GM18508 (cell line): Measurements from ENCODE around the gene IL6ST.

ENCODE experiments used
- ATAC-seq: cut with Tn5 transposase; IDR thresholded peaks from one replicate; pipeline ENCODE4 v1.9.1; 2021; ENCODE audit warnings: moderate number of reproducible peaks; ENCODE audit not compliant: insufficient read depth, unreplicated experiment

The IL6ST gene

GRCh38 chr5:55923865-55924500 is 70.8 kb downstream of the IL6ST start:
- ATAC-seq: no peak

DNA sequence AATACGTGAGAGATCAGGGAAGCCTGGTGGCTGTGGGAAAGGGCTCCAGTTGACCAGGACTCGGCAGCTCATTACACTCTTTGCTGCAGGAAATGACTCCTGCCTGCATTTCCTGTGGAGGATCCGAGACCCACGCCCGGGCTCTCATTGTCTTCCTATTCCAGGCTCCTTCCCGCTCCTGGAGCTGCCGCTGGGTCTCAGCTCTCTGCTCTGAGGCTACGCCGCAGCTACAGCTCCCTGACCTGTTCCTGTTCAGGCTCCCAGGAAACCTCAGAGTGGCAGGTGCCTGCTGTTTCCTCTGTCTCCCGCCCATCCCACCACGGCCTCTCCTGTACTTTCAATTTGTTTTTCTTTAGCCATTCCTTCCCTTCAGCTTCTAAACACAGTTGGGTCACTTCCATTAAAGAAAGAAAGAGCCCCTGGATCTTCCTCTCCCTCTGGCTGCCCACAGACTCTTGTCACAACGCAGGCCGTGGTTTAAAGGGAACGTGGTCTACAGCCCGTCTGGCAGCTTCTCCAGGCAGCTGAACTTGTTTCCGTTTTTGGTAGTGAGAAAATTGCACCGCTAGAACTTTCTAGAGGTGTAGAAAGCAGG is 71.5 kb downstream of the IL6ST start:
- no peak for ATAC-seq

- no peak for ATAC-seq
These were observed 73.1 kb downstream of the IL6ST start for GRCh38 chr5:55921617-55922016.

- no peak for ATAC-seq
These were observed 74.0 kb downstream of the IL6ST start for GRCh38 chr5:55920784-55921183.

DNA sequence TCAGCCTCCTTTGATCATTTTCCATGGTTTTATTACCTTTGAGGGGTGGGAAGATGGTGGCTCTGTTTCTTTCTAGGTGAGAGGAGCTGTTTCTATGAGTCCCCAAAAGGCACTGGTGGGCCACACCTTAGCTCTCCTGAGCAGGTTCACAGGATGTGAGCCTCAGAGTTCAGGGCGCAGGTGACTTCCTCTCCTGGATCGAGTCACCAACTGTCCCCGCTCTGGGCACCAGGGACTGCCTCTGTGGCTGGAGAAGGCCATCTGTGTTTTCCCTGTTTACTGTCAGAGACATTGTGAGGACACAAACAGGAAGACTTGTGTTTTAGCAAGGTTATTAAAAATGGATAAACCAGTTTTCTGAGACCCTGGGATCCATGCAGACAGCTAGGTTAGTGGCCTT is 75.1 kb downstream of the IL6ST start:
- no peak for ATAC-seq

GRCh38 chr5:55918087-55919035 is 76.4 kb downstream of the IL6ST start:
- ATAC-seq: no peak

DNA sequence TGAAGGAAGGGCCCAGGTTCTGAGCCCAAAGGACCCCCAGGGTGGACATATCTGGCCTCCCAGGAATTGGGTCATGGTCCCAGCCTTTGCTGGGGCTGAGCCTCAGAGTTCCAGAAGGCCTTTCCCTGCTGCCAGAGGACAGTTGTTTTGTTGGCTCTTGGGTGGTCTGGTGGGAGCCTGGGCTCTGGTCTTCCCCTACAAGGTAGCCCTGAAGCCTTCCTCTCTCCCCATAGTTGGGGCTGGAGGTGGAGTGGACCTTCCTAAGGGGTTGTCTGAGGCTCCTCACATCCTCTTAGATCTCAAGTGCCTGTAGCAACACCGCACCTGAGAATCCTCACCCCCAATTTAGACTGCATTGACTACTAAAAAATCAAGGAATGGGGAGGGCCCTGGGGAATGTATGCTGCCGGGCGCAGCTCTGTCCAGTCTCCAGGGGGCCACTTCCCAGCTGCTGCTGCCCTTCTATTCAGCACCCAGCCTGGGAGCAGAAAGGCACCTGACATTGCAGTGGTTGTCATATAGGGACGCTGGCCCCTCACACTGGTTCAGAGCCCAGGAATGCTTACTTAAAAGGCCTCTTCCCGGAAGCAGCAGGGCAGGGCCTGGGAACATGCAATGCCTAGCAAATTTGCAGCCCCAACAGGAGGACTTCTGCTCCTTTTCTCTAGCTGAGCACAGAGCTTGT is 77.2 kb downstream of the IL6ST start:
- no peak for ATAC-seq

DNA sequence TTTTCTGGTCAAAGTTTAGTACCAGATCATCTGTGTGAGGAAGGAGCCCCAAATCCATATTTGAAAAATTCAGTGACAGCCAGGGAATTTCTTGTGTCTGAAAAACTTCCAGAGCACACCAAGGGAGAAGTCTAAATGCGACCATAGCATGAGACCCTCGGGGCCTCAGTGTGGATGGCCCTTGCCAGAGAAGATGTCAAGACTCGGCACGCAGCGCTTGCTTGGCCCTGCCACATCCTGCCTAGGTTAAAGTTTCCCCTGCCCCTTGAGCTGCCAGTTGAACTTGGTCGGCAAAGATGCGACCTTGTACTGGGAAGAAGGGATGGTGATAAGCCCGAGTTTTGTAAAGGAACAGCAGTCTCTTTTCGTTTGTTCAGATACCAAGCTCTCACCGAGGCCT is 77.8 kb downstream of the IL6ST start:
- no peak for ATAC-seq

DNA sequence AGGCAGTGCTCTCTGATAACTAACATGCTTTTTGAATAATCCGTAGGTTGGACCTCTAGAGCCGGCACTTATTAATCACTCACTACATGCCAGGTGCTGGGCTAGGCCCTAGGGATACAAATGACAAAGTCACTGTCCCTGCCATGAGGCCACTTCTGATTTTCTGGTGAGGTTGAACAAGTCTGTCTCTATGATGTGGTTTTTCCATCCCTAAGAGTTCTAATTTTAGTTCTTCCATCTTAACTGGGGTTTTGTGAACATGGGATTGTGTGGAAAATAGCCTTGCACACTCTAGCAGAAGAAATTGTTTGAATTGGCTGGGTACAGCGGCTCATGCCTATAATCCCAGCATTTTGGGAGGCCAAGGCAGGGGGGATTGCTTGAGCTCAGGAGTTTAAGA is 79.0 kb downstream of the IL6ST start:
- ATAC-seq: no peak

- ATAC-seq: no peak
These were observed 79.8 kb downstream of the IL6ST start for GRCh38 chr5:55914971-55915370.

DNA sequence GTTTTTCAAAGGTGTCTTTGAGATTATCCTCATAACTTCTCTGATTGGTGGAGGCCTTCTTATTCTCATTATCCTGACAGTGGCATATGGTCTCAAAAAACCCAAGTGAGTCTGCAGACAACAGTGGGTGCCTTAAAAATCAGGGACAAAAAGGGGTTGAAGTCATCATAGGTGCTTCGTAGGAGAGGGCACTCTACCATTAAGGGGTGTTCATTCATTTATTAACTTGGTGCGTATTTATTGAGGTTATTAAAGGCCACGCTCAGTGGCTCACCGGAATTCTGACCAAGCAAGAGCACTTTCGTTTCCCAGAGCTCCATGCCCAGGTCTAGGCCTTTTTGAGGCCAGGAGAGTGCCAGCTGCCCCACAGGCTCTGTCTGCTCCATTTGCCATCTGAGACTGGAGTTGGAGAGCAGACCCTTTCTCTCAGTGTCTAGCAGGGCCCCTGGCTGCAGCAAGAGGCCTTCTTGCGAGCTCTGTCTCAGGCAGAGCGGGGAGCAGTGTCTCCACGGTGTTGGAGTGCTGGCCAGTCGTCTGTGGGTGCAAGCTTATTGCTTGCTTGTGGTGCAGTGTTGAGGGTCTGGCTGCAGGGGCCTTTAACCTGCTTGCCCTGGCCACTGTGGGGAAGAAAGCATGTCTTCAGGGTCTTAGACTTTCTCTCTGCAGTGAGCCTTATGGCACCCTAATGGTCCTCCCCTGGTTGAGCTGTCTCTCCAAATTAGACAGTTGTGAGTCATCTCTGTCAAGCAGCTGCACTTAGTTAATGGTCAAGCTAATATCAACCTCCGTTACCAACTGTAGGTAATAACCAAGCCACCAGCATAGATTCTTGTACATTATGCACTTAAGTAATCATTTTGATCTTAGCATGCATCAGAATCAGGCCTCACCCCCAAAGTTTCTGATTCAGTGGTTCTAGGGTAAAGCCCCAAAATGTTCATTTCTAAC is 81.0 kb downstream of the IL6ST start:
- ATAC-seq: peak; percentile 96

DNA sequence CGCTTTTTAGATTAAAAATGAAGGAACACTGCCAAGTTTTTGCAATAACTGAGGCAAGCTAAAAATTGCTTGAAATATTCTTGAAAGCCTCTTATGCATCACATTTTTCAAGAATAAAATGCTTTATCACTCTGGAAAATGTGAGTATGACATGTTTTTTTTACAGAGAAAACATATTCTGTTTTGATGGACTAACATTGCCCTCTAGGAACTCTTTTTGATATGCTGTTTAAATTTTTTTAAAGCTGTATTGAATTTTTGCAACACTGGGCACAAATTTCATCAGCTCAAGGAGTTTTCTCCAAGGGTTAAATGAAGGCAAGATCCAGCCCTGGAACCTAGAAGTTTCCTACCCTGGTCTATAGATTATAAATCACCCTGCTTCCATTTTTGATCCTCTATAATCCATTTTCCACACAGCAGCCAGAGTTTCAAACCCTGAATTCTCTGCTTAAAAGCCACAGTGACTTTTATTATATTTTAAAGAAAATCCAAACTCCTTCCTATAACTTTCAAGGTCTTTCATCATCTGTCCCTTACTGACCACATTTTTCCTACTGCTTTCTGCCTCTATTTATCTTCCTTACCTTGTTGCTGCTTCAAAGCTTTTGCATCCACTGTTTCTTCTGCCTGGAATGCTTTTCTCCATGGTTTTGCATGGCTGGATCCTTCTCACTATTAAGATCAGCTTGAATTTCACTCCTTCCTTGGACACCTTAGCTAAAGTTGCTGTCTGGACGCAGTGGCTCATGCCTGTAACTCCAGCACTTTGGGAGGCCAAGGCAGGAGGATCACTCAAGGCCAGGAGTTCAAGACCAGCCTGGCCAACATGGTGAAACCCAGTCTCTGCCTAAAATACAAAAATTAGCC is 82.7 kb downstream of the IL6ST start:
- ATAC-seq: no peak

DNA sequence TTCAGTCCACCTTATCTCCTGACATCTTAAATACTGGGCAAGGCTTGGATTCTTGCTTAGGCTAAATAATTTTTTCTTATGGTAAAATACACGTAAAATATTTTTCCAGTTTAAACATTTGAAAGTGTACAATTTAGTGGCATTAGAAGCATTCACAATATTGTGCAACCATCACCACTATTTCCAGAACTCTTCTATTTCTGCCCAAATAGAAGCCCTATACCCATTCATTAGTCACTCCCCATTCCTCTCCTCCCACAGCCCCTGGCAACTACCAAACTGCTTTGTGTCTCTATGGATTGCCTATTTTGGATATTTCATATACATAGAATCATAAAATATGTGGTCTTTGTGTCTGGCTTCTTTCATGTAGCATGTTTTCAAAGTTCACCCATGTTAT is 86.0 kb downstream of the IL6ST start:
- no peak for ATAC-seq

- ATAC-seq: no peak
These were observed 86.8 kb downstream of the IL6ST start for GRCh38 chr5:55907927-55908326.

- no peak for ATAC-seq
These were observed 89.5 kb downstream of the IL6ST start for GRCh38 chr5:55905251-55905650.

- ATAC-seq: no peak
These were observed 90.6 kb downstream of the IL6ST start for GRCh38 chr5:55904152-55904551.

DNA sequence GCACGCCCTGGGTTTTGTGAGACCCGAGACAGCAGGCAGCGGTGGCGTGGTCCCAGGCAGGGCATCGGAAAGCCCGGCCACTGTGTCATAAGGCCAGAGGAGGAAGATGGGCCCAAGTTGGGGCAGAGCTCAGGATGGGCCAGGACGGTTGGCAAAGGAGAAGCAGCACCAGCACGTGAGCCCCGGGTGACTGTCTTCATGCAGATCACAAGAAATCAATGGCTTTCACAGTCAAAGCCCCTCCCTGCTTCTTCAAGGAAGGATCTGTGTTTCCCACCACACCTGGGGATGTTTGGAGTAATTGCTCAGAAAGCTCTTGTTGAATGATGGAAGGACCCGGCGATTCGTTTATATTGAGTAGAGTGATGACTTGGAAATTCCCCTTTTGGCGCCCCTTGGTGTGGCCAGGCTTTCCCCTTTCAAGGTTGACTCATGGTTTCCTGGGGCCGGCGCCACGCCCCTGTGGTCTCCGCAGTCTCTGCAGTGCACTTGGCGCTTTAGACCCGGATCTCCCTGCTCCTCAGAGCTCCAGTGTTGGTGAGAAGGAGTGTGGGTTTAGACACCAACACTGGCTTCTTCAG is 91.6 kb downstream of the IL6ST start:
- ATAC-seq: peak; percentile 85

- ATAC-seq: no peak
These were observed 92.1 kb downstream of the IL6ST start for GRCh38 chr5:55902696-55903095.
